Left ventricle myocardium superior (tissue), 1 donor: ENCODE data around the gene PEX11A. TPM values are rescaled to one million over a fixed set of nuclear protein-coding genes. Genes with fewer than 3 reads are reported as not detected.

Experiments
- ATAC-seq: fragments of 200-7000 bp; cut with Tn5 transposase; one replicate; pipeline ENCODE4 v1.9.1; 2020; ENCODE audit warnings: mild to moderate bottlenecking, moderate library complexity
- DNase-seq: peaks from one replicate; pipeline ENCODE4 v3.0.0-alpha.2; 2020
- intact Hi-C: fragments of 100-400 bp; cut with micrococcal nuclease; formaldehyde crosslinking; loops from one replicate; pipeline ENCODE4 v1.11.0; 2022
- total RNA-seq: library from RNA; stranded (reverse); fragmentation: NEBNext Ultra II Directional; extraction: Animal tissue kit (Norgen Biotek cat#: 25700); gene quantifications from one replicate; pipeline ENCODE4 v1.2.1, GENCODE V29; 2021
- donor health status: DM: no; HTN: yes; CAD: no; lungs with severe emphysema.

PEX11A gene
- total RNA-seq, 1 donor from 2014 or later, result 13.9 TPM

- peak; percentile 80 for DNase-seq
- intact Hi-C loops, result no loop called here
- peak; percentile 83 for ATAC-seq
These were observed 27.5 kb downstream of the PEX11A start for GRCh38 chr15:89662893-89663626.

DNA sequence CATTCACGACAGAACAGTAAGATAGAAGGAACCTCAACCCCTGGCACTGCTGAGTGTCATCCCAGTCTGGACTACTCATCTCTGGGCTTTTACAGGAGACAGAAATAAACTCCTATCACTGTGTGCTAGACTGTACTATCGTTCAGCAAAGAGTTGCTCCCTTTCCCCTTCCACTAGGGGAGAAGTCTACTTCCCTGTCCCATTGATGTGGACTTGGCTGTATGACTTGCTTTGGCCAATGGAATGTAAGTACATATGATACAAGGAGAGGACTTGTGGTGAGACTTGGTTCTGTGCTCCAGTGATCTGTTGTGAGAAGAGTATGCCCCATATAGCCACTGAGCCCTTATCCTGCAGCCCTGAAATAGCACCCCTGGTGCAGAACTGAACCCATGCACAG lies 30.0 kb downstream of the PEX11A start:
- intact Hi-C loops, result no loop called here
- no peak for ATAC-seq
- no peak for DNase-seq

DNA sequence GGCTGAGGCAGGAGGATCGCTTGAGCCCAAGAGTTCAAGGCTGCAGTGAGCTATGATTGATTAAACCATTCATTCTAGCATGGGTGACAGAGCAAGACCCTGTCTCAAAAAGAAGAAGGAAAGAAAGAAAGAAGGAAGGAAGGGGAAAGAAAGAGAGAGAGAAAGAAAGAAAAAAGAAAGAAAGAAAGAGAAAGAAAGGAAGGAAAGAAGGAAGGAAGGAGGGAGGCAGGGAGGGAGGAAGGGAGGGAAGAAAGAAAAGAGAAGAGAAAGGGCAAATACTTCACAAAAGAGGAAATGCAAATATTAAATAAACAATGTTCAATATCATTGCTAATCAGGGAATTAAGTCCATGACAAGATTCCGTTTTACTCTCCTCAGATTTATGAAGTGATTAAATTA lies 31.3 kb downstream of the PEX11A start:
- intact Hi-C loops, result no loop called here
- ATAC-seq (no peak), DNase-seq (no peak)

GRCh38 chr15:89657686-89658200 lies 32.8 kb downstream of the PEX11A start:
- DNase-seq (no peak), ATAC-seq (no peak)
- intact Hi-C loops, result no loop called here

- ATAC-seq (no peak), DNase-seq (no peak)
- intact Hi-C loops, result no loop called here
These were observed 34.3 kb downstream of the PEX11A start for GRCh38 chr15:89656116-89656815.

DNA sequence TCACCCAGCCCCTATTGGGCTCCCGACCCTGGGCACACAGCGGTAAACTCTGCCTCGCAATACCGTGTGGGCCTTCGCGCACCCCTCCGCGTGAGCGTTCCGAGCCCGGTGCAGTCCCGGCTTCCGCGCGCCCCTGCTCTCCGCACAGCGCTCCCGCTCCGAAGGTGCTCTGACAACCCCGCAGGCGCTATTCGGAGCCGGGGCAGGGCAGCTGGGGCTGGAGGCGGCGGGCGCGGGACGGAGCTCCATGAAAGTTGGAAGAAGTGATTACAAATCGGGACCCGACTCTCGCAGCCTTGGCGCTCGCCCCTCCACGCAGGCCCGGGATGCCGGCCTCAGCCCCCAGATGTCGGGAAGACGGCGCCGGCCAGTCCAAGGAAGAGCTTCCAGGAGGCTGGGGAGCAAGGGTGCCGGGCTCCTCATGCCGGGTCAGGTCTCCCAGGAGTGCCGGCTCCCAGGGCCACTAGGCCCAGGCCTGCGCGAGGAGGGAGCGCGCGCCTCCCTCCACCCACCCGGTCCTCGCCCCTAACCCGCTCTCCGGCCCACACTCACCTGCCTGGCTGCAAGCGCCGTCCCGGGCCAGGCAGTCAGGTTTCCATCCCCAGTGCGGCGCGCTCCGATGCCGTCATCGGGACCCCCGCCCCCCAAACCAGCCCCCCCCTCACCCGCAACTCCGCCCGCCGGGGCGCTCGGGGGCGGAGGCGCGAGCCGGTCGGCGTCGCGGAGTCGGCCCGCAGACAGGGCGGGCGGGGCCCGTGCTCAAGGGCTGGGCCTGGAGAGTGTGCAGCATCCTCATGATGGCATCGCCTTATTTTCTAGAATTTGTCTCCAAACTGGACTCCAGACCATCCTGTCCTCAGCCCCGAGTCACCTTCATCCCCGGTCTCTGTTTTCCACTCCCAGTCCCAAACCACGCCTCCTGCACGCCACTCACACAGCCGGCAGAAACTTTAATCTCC lies 35.4 kb downstream of the PEX11A start, which contains the start of gene KIF7:
Gene KIF7 (minus strand): TSS at position 621 of the 959 bp plus-strand sequence. CDS start 2,537 bp downstream, outside the sequence.
- peak; percentile 86 for ATAC-seq
- peak; percentile 50 for DNase-seq
- intact Hi-C loops, result no loop called here

DNA sequence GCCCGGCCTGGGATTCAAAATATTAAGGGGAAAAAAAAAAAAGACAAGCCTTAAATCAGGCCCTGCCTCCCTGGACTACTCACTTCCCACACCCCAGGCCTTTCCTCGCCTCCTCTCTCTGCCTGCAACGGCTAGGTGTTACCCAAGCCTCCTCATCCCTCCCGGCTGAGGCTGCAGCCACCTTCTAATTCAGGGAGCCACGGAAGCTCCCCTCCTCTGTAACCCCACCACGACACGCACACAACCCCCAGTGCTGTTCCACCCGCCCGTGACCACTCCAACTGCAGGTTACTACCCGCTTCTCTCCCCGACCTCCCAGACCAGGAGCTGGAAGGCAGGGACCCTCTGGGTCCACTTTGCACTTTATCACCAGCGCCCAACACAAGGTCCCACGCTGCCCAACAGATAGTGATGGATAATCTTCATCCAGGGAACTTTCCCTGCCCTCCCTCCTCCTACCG lies 36.2 kb downstream of the PEX11A start:
- no peak for ATAC-seq
- intact Hi-C loops, result no loop called here
- DNase-seq, result no peak

DNA sequence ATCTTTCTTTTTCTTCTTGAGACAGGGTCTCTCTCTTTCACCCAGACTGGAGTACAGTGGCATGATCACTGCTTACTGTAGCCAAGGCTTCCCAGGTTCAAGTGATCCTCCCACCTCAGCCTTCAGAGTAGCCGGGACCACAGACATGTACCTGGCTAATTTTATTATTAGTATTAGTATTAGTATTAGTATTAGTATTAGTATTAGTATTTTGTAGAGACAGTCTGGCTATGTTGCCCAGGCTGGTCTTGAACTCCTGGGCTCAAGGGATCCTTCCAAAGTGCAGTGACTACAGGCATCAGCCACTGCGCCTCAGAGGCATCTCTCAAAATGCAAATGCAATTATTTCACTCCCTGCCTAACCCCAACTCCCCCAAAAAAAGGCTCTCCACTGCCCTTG lies 37.0 kb downstream of the PEX11A start:
- intact Hi-C loops, result no loop called here
- no peak for ATAC-seq
- no peak for DNase-seq

- intact Hi-C loops, result no loop called here
These were observed 37.9 kb downstream of the PEX11A start for GRCh38 chr15:89652666-89653065.

GRCh38 chr15:89652131-89652530 lies 38.4 kb downstream of the PEX11A start:
- DNase-seq (no peak), ATAC-seq (no peak)
- intact Hi-C loops, result no loop called here

More at GRCh38 chr15:89652666-89653065, 37.9 kb downstream of the PEX11A start:
- no peak for ATAC-seq
- DNase-seq, result no peak

- no peak for DNase-seq
- ATAC-seq, result no peak
- intact Hi-C loops, result no loop called here
These were observed 40.8 kb downstream of the PEX11A start for GRCh38 chr15:89649716-89650115.

GRCh38 chr15:89649013-89649625 lies 41.4 kb downstream of the PEX11A start:
- intact Hi-C loops, result no loop called here
- DNase-seq (no peak), ATAC-seq (no peak)

GRCh38 chr15:89648106-89649012 lies 42.2 kb downstream of the PEX11A start:
- intact Hi-C loops, result no loop called here
- ATAC-seq (no peak), DNase-seq (no peak)

DNA sequence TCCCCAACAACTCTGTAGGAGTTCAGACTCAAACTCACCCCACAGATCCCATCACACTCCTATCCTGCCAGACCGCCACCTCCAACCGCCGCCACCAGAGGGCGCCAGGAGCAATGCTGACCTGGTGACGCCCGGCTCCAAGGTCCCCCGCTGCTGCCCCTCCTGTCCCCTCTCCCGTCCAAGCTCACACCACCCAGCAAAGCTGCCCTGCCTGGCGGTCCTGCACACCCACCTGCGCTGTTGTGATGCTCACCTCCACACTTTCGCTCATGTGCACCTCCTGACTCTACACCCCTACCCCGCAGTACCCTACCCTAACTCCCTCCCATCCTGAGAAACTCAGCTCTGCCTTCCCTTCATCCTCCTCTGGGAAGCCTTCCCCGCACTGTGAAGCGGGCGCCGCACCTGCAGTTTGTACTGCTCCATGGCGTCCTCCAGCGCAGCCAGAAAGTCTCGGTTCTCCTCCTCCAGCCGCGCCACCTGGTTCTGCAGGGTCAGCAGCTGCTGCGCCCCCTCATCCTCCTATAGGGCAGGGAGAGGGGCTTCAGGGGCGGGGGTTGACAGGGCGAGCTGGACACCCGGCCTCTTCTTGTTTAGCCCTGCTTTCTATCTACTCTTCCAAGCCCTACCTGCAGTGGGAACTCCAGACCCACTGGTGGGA lies 43.2 kb downstream of the PEX11A start:
- intact Hi-C loops, result no loop called here
- peak; percentile 91 for DNase-seq
- peak; percentile 74 for ATAC-seq

GRCh38 chr15:89646416-89647141 lies 44.0 kb downstream of the PEX11A start:
- DNase-seq (no peak), ATAC-seq (no peak)

GRCh38 chr15:89645680-89646079 lies 44.9 kb downstream of the PEX11A start:
- ATAC-seq, result no peak
- intact Hi-C loops, result no loop called here
- no peak for DNase-seq

More at GRCh38 chr15:89646416-89647141, 44.0 kb downstream of the PEX11A start:
- intact Hi-C loops, result no loop called here

DNA sequence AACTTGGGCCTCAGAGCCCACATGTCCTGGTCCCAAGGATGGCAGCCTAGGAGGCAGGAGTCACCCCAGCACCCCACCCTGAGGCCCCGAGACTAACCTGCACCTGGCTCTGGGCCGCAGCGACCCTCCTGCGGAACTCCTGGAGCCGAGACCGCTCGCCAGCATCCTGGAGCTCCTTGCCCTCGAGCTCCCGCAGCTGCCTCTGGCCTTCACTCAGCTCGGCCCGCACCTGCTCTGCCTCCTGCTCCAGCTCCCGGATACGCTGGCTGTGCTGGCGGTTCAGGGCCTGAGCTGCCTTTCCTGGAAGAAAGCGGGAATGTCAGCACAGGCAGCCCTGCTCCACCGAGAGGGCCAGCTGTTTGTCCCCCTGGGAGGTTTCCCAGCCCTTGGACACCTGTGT lies 48.4 kb downstream of the PEX11A start:
- DNase-seq (no peak), ATAC-seq (peak; percentile 4)
- intact Hi-C loops, result no loop called here
